GM19467 (cell line): Measurements from ENCODE around the gene LRRC45.

Source experiments
- ATAC-seq: cut with Tn5 transposase; IDR thresholded peaks from one replicate; pipeline ENCODE4 v1.9.1; 2021; ENCODE audit warnings: mild to moderate bottlenecking, moderate library complexity; ENCODE audit not compliant: unreplicated experiment

The LRRC45 gene

DNA sequence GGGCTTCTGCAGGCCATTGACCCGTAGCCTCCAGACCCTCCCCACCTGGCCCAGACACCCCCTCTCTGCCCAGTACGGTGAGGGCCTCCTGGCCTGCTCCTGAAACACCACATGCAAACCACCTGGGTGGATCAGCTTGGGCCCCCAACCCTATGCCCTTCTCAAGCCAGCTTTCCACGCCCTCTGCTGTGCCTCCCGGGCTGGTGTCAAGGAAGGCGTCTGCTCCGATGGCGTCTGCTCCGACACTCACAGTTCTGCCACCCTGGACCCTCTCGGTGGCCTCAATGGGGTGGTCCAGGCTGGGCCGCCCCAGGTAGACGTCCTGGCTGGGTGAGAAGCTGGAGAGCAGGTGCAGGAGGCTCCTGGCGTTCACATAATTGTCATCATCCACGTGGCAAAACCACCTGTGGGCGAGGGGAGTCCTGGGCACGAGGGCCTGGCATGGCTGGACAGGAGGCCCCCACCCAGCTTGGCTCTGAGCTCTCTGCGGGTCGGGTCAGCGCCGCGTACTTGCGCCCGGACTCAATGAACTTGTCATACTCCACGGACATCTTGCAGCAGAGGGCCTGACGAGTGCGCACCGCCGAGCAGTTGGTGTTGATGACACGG is 27.2 kb downstream of the LRRC45 start:
- no peak for ATAC-seq

DNA sequence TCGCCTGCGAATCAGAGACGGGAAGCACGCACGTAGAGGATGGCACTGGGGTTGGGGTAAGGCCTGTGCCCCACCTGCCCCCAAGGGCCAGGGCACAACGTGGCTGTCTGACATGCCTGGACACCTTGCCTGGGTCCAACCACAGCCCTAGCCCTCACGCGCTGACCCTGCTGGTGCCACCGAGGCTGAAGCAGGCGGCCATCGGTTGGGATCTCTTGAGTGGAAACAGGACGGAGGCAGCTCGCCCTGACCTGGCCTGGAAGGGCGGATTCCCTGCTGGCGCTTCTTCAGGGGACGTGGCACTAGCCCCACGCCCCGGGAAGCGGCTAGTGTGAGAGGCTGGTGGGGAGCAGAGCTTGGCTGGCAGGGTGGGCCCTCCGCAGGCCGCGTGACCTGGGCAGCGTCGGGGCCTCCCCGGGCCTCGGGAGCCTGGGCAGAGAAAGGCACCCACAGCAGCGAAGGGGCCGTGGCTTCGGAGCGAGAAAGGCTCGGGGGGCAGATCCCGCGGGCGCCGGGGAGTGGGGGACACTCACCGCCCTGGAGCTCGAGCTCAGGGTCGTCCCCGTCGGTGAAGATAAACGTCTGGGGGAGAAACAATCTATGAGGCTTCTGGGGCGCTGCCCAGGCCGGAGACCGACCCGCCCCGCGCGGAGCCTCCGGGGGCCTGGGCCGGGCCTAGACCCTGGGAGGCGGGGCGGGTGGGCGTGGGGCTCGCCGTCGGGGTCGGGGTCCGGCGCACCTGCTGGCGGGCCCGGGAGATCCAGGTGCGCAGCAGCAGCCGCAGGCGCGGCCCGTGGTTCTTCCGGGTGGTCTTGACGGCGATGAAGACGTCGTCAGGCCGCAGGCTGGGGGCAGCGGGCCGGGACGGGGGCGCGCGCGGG is 27.9 kb downstream of the LRRC45 start:
- ATAC-seq = no peak

DNA sequence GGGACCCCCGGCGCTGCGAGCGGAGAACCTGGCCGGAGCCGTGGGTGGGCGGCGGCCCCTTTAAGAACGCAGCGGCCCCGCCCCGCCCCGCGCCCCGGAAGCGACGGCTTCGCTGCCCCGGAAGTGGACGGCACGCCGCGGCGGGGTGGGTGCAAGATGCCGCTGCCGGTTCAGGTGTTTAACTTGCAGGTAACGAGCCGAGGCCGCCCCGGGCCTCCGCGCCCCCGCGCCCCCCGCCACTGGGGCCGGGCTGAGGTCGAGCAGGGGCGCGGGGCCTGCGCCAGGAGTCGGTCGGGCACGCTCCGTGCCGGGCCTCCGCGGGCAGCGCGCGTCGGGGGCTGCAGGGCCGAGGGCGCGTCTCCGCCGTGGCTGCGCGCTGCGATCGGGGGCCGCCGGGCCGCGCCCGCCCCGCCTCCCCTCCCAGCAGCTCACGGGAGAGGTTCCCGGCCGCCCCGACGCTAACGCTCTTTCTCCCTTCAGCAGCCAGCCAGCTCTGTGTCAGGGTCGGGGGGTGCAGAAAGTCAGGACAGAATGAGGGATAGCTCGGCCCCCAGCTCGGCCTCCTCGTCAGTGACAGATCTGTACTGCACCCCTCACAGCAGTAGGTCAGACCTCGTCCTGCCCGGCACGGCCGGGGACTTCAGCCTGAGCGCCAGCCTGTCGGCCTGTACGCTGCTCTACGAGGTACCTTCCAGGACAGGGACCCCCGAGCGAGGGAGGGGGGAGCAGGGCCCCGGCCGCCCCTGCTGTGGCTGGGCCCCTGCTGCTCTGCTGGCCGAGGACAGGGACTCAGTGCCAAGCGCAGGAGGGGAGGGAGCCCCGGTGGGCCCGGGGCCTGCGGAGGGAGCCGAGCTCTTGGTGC is 28.9 kb downstream of the LRRC45 start, which contains the start of the genes GPS1 and RFNG:
TSS of gene GPS1 (plus strand) at position 123 of the 862 bp plus-strand sequence. CDS start at position 157, 34 bp downstream.
TSS of gene RFNG (minus strand) at position 36 of the 862 bp plus-strand sequence. CDS start 45 bp downstream, outside the sequence.
- no peak for ATAC-seq

DNA sequence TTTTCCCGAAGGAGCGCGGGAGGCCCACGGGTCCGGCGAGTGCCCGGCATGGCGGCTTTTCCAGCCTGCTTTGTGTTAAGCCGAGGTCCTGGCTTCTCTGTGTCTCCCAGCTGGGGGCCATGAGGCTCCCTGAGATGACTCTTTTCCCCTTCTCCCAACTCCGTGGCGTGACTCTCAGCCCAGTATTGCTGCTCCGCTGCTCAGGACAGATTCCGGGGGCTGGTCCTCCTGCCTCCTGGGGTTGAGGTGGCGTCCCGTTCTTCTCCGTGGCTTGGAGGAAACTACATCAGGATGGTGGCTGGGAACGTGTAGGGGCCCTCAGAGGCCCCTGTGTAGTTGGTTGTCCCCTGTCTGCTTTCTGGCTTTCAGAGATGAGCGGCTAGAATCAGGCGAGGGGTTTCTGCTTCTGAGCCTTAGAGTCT is 29.5 kb downstream of the LRRC45 start:
- no peak for ATAC-seq

DNA sequence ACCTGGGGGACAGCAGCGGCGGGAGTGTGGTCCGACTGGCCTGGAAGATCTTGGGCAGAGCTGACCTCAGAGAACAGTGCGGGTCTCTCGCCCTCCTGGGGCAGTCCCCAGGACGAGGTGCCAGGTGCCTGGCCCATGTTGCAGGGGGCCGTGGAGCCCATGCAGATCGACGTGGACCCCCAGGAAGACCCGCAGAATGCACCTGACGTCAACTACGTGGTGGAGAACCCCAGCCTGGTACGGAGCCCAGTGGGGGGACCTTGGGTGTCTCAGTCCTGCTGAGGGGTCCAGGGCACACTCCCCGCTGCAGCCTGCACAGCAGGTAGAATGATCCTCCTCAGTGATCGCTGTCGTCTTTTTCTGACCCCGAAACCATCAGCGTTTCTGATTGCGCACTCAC is 30.0 kb downstream of the LRRC45 start:
- ATAC-seq = no peak

DNA sequence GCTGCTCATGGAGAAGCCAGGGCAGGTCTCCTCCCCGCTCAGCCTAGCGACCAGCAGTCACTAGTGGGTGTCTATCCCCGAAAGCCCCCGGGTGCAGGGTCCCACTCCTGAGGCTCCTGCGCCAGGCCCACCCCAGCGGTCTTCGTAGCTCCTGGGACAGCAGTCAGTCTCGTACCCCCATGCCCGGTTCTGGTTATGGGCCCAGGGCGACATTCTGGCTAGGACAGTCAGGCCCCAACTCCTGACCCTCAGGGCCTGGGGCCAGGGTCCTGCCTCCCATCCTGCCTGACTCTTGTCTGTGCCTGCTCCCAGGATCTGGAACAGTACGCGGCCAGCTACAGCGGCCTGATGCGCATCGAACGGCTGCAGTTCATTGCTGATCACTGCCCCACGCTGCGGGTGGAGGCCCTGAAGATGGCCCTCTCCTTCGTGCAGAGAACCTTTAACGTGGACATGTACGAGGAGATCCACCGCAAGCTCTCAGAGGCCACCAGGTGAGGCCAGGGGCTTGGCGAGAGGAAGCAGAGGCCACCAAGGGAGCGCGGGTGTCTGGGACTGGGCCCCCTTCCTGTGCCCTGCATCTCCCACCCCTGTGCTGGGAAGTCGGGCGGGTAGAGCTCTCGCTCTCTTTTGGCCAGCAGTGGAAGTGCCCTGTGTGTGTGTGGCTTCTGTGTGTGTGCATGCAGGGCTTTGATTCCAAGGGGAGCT is 30.6 kb downstream of the LRRC45 start:
- ATAC-seq = no peak

DNA sequence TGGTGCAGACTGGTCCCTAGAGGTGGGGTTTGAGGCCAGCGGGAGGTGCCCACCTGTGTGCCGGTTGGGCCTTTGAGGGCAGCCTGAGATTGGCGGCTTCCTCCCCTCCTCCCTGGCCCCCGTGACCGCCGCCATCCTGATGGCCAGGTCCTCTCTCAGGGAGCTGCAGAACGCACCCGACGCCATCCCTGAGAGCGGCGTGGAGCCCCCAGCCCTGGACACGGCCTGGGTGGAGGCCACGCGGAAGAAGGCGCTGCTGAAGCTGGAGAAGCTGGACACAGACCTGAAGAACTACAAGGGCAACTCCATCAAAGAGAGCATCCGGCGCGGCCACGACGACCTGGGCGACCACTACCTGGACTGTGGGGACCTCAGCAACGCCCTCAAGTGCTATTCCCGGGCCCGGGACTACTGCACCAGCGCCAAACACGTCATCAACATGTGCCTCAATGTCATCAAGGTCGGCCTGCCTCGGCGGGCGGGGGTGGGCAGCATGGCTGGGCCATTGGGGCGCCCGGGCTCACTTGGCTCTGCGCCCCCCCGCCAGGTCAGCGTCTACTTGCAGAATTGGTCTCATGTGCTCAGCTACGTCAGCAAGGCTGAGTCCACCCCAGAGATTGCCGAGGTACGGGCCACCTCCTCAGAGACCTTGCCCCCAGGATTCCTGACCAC is 31.4 kb downstream of the LRRC45 start:
- no peak for ATAC-seq

DNA sequence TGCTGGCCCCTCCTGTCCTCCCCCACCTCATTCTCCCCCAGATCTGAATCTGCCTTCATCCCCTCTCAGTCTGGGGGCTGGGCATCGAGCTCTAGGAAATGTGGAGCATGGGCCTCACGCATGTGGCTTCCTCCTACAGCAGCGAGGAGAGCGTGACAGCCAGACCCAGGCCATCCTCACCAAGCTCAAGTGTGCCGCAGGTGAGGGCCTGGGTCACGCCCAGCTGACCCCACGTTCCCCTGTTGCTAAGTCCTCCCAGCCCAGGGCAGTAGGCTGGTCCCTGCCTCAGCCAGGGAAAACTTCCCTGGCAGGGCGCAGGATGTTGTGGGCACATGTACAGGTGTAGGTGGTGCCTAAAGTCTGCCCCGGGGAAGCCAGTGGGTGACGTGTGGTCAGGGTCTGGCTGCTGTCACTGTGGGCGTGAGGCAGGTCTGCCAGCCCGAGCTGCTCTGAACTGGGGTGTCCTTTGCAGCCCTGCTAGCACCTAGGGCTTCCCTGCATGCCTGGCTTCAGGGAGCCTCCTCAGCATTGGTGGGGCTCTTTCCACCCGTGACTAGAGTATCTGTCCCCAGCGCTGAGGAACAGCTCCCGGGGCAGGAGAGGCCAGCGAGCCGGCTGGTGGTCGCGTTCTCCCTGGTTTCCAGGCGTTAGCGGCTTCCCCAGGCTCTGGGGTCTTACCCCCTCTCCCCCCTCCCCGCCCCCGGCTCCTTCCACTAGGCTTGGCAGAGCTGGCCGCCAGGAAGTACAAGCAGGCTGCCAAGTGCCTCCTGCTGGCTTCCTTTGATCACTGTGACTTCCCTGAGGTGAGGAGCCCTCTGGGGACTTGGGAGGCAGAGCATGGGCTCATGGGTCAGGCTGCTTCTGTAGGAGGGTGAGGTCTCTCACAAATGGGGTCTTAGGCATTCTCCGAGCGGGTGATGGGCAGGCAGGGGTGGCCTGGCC is 32.2 kb downstream of the LRRC45 start:
- ATAC-seq = no peak

DNA sequence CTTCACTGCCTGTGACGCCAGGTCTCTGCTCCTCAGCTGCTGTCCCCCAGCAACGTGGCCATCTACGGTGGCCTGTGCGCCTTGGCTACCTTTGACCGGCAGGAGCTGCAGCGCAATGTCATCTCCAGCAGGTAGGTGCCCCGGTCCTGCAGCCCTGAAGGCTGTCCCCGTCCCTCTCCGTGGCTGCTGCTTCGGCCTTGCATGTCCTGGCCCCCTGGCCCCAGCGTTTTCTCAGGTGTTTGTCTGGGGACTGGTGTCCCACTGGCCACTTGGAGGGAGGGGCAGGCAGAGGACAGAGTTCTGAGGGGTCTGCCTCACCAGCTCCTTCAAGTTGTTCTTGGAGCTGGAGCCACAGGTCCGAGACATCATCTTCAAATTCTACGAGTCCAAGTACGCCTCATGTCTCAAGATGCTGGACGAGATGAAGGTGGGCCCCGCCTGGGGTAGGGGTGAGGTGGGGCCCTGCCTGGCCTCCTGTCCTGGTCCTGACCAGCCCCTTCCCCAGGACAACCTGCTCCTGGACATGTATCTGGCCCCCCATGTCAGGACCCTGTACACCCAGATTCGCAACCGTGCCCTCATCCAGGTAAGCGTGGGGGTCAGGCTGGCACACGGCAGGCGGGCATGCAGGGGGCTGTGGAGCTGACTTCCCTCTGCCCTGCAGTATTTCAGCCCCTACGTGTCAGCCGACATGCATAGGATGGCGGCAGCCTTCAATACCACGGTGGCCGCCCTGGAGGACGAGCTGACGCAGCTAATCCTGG is 33.0 kb downstream of the LRRC45 start:
- no peak for ATAC-seq

DNA sequence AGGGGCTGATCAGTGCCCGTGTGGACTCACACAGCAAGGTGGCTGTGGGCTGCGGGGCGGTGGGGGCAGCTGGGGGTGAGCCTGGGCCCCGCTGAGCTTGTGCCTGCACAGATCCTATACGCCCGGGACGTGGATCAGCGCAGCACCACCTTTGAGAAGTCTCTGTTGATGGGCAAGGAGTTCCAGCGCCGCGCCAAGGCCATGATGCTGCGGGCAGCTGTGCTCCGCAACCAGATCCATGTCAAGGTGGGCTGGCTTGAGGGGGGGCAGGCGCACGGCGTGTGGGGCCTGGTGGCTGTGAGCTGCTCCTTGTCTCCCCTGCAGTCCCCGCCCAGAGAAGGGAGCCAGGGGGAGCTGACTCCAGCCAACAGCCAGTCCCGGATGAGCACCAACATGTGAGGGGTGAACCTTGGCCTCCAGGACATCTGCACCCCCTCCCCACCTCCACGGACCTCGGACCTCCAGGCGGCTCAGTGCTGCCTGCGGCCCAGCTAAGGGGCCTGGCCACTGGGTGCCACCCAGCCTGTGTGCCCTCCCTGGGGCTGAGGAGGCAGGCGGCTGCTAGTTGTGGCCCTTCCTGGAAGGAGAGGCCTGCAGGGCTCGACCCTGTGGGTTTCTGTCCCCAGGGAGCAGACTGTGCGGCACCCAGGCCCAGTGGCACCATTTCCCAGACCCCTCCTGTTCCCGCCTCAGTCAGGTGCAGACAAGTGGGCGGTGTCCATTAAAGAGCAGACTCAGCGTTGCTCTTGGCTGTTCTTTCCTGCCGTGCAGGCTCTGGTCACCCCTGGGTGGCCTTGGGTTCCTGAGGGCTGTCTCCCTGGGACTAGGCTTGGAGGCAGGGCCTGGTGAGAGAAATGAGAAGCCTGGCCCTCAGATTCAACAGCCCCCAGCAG is 33.9 kb downstream of the LRRC45 start:
- ATAC-seq = no peak

DNA sequence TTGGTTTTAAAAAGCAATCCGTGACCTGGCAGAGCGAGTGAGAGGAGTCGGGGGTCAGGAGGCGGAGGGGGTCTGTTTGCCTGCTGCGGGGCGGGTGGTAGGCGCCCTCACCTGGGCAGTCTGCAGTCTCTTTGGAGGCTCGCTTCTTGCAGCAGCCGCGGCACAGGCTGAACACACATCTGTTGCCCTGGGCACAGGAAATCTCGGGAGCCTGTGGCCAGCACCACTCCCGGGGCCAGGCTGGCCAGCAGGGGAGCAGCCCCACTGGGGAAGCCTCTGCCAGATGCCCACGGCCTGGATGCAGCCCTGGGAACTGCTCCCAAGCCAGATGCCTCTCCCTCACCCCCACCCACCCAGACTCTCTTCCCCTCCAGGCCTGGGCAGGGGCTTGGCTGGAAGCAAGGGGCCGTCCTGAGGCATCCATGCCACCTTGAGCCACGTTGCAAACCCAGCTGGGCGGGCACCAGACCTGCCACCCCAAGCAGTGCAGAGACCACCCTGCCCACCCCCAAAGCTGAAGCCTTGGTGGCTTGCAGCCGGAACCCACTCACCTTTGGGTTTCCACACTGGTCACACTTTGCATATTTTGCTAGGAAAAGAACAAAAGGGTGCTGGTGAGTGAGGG is 35.2 kb downstream of the LRRC45 start:
- no peak for ATAC-seq

DNA sequence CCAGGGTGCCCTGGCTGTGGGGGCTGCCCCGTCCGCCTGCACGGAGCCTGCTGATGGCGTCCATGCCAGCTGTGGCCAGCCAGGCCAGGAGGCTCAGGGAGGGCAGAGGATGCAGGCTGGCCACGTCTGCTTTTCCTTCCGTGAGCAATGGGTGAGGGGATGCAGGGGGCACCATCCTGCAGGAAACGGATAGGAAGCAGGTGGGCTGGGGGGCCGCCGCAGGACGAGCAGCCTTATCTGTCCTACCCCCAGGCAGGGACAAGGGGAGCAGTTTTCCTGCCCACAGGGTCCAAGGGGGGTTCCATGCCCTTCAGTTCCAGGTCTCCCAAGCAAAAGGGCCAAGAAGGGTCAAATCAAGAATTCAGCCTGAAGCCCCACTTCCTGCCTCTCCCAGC is 35.7 kb downstream of the LRRC45 start:
- no peak for ATAC-seq

DNA sequence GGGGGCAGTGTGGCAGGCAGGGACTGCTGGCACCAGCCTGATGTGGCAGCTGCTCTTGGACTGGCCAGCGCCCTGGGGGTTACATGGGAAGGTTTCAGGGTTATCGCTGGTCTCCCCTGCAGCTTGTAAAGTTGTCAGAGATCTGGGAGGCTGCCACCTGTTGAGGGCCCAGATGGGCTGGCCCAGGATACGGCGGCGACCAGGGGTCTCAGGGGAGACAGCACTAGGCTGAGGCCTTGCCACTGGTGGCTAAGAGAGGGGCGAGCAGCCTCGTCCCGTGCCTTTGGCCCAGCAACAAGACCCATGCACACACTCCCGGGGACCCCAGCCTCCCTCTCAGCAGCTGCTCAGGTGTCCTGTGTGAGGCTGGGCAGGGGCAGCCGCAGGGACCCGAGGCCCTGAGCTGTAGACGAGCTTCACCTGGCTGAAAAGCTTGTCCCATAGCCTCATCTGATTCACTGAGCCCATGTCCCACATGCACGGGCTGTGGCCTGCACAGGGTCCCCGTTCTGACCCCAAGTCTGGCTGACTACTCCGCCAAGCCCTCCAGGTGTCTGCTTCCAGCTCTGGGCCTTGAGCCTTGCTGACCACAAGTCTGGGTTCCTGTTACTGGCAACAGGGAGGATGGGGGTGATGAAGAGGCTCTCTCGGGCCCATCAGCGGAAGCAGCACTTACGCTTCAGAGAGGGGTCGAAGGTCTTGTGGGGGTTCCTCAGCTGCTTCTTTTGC is 36.3 kb downstream of the LRRC45 start:
- no peak for ATAC-seq

DNA sequence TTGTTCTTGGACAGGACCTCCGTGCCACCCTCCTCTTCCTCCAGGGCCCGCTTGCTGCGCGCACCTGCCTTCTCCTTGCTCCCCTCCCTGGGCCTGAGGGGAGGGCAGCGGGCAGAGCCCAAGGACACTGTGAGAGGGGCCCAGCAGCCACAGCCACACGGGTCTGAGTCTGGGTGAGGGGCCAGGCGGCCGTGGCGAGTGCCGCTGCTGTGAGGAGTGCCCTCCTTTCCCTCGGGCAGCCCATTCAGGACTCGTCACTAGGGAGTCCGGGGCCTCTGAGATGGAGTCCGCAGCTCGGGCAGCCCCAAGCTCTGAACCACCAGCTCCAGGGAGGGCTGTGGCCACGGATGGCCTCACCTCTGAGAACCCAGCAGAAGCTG is 36.9 kb downstream of the LRRC45 start:
- no peak for ATAC-seq

DNA sequence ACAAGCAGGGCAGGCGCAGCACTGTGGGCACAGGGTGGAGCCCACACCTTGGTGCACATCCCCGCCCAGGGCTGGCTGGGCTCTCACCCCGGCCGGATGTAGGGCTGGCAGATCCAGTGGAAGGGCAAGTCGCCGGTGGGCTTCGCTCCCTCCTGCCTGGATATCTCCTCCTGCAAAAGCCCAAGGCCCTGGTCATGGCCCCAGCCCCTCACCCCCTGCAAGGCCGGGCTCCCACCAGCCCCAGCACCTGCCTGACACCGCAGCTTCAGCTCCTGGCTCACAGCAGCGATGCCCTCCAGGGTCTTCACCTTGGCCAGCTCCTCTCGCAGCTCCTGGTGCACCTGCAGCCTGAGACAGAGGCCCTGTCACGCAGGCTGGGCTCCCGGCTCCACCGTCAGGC is 37.5 kb downstream of the LRRC45 start:
- no peak for ATAC-seq
